ENCODE results near the gene VPS37C. TPM values are rescaled to one million over a fixed set of nuclear protein-coding genes. Genes with fewer than 3 reads are reported as not detected.
A peak's percentile ranks its signal among the peaks of the same experiment; 100 is the strongest.

The VPS37C gene
- total RNA-seq, 1 donor from 2014 or later: 15.8 TPM

DNA sequence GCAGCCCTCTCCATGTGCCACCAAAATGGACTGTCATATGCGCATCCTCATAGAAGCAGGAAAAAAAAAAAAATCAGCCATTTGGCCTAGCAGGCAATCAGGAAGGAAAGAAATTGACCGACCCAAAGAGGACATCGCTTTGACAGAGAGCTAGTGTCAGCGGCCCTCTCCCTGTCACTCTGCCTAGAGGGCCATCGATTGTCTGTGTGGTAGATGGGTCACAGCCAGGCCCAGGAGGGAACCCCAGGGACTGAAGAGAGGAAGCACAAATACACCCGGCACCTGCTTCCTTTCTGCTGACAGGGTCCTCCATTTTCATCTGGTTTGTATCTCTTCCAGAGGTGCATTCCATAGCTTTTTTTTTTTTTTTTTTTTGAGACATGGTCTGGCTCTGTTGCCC is 21.8 kb downstream of the VPS37C start:
- no peaks in the 10 kb centered on the region for H3K9me3 ChIP-seq (replicated peaks)
- intact Hi-C loops (cut with micrococcal nuclease): no loop called here
- H3K27ac ChIP-seq (replicated peaks): peak overlapping the region; percentile 34
- H3K36me3 ChIP-seq: peaks cover 7% of the 10 kb centered on the region
- H3K4me3 ChIP-seq: peak overlapping the region; percentile 12
- H3K4me1 ChIP-seq: peaks cover 47% of the 10 kb centered on the region
- TF ChIP-seq, protein P1, sequence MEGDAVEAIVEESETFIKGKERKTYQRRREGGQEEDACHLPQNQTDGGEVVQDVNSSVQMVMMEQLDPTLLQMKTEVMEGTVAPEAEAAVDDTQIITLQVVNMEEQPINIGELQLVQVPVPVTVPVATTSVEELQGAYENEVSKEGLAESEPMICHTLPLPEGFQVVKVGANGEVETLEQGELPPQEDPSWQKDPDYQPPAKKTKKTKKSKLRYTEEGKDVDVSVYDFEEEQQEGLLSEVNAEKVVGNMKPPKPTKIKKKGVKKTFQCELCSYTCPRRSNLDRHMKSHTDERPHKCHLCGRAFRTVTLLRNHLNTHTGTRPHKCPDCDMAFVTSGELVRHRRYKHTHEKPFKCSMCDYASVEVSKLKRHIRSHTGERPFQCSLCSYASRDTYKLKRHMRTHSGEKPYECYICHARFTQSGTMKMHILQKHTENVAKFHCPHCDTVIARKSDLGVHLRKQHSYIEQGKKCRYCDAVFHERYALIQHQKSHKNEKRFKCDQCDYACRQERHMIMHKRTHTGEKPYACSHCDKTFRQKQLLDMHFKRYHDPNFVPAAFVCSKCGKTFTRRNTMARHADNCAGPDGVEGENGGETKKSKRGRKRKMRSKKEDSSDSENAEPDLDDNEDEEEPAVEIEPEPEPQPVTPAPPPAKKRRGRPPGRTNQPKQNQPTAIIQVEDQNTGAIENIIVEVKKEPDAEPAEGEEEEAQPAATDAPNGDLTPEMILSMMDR (IDR thresholded peaks at IDR 0.05; ENCODE audit: borderline replicate concordance): no peak
- H3K27me3 ChIP-seq (ENCODE audit: low read depth): no peaks in the 10 kb centered on the region
- no peak for DNase-seq

DNA sequence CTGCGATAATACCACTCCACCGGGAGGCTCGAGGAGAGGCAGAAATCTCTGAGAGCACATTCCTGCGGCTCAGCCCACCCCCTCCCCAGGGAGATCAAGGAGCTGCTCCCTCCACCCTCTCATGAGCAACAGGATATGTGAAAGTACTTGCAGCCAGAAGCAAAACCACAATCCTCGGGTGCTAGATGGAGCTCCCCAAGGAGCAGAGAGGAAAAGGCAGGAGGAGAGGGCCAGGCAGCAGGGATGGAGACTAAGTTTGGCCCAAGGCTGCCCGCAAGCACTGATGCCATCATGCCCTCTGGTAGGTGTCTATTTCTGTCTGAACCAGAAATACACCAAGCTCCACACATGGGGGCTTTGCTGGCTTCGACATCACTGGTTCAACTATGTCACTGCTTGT is 22.3 kb downstream of the VPS37C start:
- intact Hi-C loops (cut with micrococcal nuclease): no loop called here
- Histone ChIP-seq H3K9me3 (replicated peaks) (no peaks in the 10 kb centered on the region), H3K4me3 (peak overlapping the region; percentile 12), H3K27ac (replicated peaks) (peak overlapping the region; percentile 34), H3K36me3 (peaks cover 7% of the 10 kb centered on the region), H3K4me1 (peaks cover 47% of the 10 kb centered on the region), H3K27me3 (ENCODE audit: low read depth) (no peaks in the 10 kb centered on the region)
- TF ChIP-seq, protein P1 (IDR thresholded peaks at IDR 0.05; ENCODE audit: borderline replicate concordance): no peak
- no peak for DNase-seq

DNA sequence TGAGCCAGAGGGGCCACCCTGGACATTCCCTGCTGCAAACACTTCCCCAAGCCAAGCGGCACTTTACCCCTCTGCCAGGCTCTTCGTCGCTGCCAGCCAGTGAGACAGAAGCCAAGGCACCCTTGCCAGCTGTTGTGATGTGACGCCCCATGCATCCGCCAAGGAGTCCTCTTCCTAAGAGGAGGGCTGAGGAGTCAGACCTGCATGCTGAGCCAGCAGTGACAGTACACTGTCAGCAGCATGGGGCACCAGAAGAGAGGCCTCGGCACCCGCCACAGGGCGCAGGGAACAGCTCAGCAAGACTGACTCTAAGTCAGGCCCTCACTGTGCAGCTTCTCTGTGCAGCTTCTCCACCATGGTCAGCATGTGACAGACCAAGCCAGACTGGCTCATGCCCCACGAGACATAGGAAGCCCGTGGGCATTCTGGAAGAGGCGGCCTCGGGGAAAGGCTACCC is 26.4 kb downstream of the VPS37C start:
- intact Hi-C loops (cut with micrococcal nuclease): no loop called here
- no peak overlapping the region for H3K27ac ChIP-seq (replicated peaks)
- peaks cover 21% of the 10 kb centered on the region for H3K36me3 ChIP-seq
- no peak overlapping the region for H3K4me3 ChIP-seq
- peaks cover 32% of the 10 kb centered on the region for H3K4me1 ChIP-seq
- no peaks in the 10 kb centered on the region for H3K9me3 ChIP-seq (replicated peaks)
- no peak for DNase-seq
- no peaks in the 10 kb centered on the region for H3K27me3 ChIP-seq (ENCODE audit: low read depth)
- TF ChIP-seq, protein P1 (IDR thresholded peaks at IDR 0.05; ENCODE audit: borderline replicate concordance): no peak

DNA sequence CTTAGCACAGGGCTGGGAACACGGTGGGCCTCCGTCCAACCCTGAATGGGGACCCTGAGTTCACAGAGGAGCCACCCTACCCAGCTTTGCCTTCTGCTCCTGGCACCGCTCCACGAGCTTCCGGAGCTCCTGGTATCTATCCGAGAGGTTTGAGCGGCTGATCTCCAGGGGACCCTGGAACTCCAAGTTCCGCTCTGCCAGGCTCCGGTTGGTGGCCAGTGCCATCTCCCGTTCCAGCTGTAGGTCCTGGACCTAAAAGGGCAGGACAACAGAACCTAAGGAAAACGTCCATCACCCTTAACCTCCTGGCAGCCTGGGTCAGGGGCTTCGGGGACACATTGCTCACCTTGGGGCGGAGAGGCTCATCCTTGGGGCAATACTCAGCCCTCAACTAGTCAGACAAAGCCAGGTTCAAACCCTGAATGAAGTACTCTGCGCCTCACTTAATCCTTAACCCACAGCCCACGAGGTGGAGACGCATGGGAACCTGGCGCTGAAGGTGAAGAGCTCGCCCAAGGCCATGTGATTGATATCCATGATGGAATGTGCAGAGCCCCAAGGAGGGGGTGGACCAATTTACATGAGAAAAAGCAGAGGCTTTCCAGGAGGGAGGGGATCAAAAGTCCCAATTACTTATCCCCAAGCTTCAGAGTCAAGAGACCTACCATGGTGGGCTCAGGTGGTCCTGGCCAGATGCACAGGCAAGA is 27.1 kb downstream of the VPS37C start:
- no peak for DNase-seq
- Histone ChIP-seq H3K27me3 (ENCODE audit: low read depth) (no peaks in the 10 kb centered on the region), H3K9me3 (replicated peaks) (no peaks in the 10 kb centered on the region), H3K36me3 (peaks cover 21% of the 10 kb centered on the region), H3K4me3 (no peak overlapping the region), H3K27ac (replicated peaks) (no peak overlapping the region), H3K4me1 (peaks cover 31% of the 10 kb centered on the region)
- intact Hi-C loops (cut with micrococcal nuclease): no loop called here
- TF ChIP-seq, protein P1 (IDR thresholded peaks at IDR 0.05; ENCODE audit: borderline replicate concordance): no peak

DNA sequence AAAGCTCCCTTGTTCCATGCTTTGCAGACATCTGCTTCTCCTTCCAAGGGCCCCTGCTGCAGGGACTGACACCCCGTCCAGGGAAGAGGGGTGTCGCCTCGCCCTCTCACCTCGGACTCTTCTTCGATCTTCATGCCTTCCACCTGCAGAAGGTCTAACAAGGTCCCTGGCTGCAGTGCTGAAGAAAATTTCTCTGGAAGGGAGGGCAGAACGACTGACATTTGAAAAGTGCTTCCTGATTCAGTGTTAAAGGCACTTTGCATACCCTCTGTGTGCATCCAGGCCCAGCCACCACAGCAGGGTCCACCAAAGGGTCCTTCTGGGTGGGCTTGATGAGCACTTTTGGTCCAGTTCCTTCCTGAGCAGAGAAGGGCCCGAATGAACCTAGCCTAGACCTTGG is 28.1 kb downstream of the VPS37C start:
- peaks cover 21% of the 10 kb centered on the region for H3K36me3 ChIP-seq

More for the DNA sequence above, 28.1 kb downstream of the VPS37C start:
- Histone ChIP-seq H3K27me3 (ENCODE audit: low read depth) (no peaks in the 10 kb centered on the region), H3K9me3 (replicated peaks) (no peaks in the 10 kb centered on the region), H3K4me1 (peaks cover 22% of the 10 kb centered on the region), H3K27ac (replicated peaks) (no peak overlapping the region), H3K4me3 (no peak overlapping the region)
- intact Hi-C loops (cut with micrococcal nuclease): no loop called here
- no peak for DNase-seq
- TF ChIP-seq, protein P1 (IDR thresholded peaks at IDR 0.05; ENCODE audit: borderline replicate concordance): no peak
